Measurements from ENCODE around the gene CCL18.
"Not testable (repeated sequence)": the region's sequence is repeated elsewhere in the genome, so short reads cannot be mapped to it uniquely, and the experiment has no call there.

CCL18 gene

DNA sequence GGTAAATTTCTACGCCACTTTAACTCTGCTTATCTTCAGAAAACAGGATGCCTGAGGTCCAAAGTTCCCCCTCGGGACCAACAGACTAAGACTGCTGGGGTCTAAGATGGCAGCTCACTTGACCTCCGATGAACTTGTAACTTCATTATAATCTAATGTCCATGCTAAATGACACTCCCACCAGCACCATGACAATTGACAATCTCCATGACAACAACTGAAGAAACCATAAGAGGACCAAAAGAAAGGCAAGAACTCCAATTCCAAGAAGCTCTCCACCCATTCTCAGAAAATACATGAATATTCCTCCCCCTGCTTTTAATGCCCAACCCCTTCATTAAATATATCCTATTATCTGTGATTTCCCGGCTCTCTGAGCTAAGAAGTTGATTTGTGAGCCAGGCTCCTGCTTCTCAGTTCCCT lies 47.0 kb downstream of the CCL18 start:
- peaks cover 0 to 7% (median 6%) of the 10 kb centered on the region in 5 experiments for H3K9me3 ChIP-seq (ENCODE audit: control extremely low read depth in 1 of 5, control insufficient read depth in 4 of 5, insufficient read depth in 2 of 5, low read depth in 1 of 5, low read length in 4 of 5)
- no peak overlapping the region for H3K27ac ChIP-seq (ENCODE audit: insufficient read depth in 1 of 2, low read depth in 1 of 2, low read length in 2 of 2, poor library complexity in 1 of 2, severe bottlenecking in 2 of 2)
- no peaks in the 10 kb centered on the region for H3K36me3 ChIP-seq (ENCODE audit: control insufficient read depth in 4 of 4, insufficient read depth in 4 of 4, low read length in 3 of 4)
- peaks cover 0 to 4% (median 0%) of the 10 kb centered on the region in 5 experiments for H3K27me3 ChIP-seq (replicated peaks in 2 of 5; ENCODE audit: control insufficient read depth in 4 of 5, insufficient read depth in 5 of 5, low read length in 4 of 5)
- peaks cover 0 to 3% (median 0%) of the 10 kb centered on the region in 4 experiments for H3K4me1 ChIP-seq (ENCODE audit: control extremely low read depth in 1 of 4, control insufficient read depth in 4 of 4, insufficient read depth in 4 of 4, low read length in 3 of 4)
- peak in 2 of 3 donors; percentile 38 to 53 for DNase-seq
- POLR2A ChIA-PET = interaction anchor here (1.1 kb wide), 1 partner anchor 76 kb away, joined by 3 read pairs; no protein-coding TSS in a partner anchor
- 89% methylated on average over 3 of the region's 4 CpGs for WGBS (ENCODE audit: insufficient coverage)
- no peak overlapping the region for H3K4me3 ChIP-seq (ENCODE audit: control insufficient read depth in 1 of 7, extremely low read depth in 1 of 7, insufficient read depth in 4 of 7, low read depth in 2 of 7, low read length in 6 of 7)
- CTCF ChIA-PET = interaction anchor here (1.4 to 3.5 kb wide), 5 partner anchors 18 to 74 kb away, joined by 3 to 25 read pairs (median 11); no protein-coding TSS in a partner anchor

DNA sequence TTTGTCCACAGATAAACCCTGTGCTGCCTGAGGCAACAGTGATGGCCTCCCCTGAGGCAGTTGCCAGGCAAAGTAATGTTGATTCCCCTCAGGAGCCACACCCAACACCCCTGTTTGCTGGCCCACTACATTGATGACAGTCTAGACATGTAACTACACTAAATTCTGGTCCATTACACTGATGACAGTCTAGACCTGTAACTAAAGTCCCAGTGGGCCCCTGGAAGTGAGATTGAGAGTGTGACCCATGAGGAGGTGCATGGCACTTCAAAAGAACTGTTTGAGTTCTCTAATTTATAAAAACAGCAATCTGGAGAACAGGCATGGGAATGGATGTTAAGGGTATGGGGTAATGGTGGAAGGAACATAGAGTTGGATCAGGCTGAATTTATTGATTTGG lies 48.5 kb downstream of the CCL18 start:
- Histone ChIP-seq H3K27me3 (replicated peaks in 2 of 5; ENCODE audit: control insufficient read depth in 4 of 5, insufficient read depth in 5 of 5, low read length in 4 of 5) (no peaks in the 10 kb centered on the region), H3K4me3 (ENCODE audit: control insufficient read depth in 1 of 7, extremely low read depth in 1 of 7, insufficient read depth in 4 of 7, low read depth in 2 of 7, low read length in 6 of 7) (no peak overlapping the region), H3K27ac (ENCODE audit: insufficient read depth in 1 of 2, low read depth in 1 of 2, low read length in 2 of 2, poor library complexity in 1 of 2, severe bottlenecking in 2 of 2) (no peak overlapping the region), H3K9me3 (ENCODE audit: control extremely low read depth in 1 of 5, control insufficient read depth in 4 of 5, insufficient read depth in 2 of 5, low read depth in 1 of 5, low read length in 4 of 5) (peaks cover 0 to 7% (median 6%) of the 10 kb centered on the region in 5 experiments), H3K36me3 (ENCODE audit: control insufficient read depth in 4 of 4, insufficient read depth in 4 of 4, low read length in 3 of 4) (no peaks in the 10 kb centered on the region), H3K4me1 (ENCODE audit: control extremely low read depth in 1 of 4, control insufficient read depth in 4 of 4, insufficient read depth in 4 of 4, low read length in 3 of 4) (peaks cover 0 to 2% (median 0%) of the 10 kb centered on the region in 4 experiments)
- ChIA-PET CTCF (interaction anchor here (3.0 to 3.5 kb wide), 3 partner anchors 16 to 72 kb away, joined by 11 to 25 read pairs (median 13); no protein-coding TSS in a partner anchor), POLR2A (no interaction called here)
- no peak for DNase-seq

DNA sequence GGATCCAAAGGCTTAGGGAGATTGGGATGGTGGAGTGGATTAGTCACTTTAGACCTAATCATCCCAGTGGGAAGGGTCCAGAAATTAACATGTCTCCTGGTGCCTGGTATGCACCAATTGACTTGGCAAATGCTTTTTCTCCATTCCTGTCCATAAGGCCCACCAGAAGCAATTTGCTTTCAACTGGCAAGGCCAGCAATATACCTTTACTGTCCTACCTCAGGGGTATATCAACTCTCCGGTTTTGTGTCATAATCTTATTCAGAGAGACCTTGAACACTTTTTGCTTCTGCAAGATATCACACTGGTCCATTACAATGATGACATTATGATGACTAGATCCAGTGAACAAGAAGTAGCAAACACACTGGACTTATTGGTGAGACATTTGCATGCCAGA lies 49.1 kb downstream of the CCL18 start:
- CTCF ChIA-PET; H3K4me1 ChIP-seq (ENCODE audit: control extremely low read depth in 1 of 4, control insufficient read depth in 4 of 4, insufficient read depth in 4 of 4, low read length in 3 of 4); H3K4me3 ChIP-seq (ENCODE audit: control insufficient read depth in 1 of 7, extremely low read depth in 1 of 7, insufficient read depth in 4 of 7, low read depth in 2 of 7, low read length in 6 of 7); DNase-seq; H3K36me3 ChIP-seq (ENCODE audit: control insufficient read depth in 4 of 4, insufficient read depth in 4 of 4, low read length in 3 of 4); H3K27me3 ChIP-seq (replicated peaks in 2 of 5; ENCODE audit: control insufficient read depth in 4 of 5, insufficient read depth in 5 of 5, low read length in 4 of 5); POLR2A ChIA-PET; H3K9me3 ChIP-seq (ENCODE audit: control extremely low read depth in 1 of 5, control insufficient read depth in 4 of 5, insufficient read depth in 2 of 5, low read depth in 1 of 5, low read length in 4 of 5); H3K27ac ChIP-seq (ENCODE audit: insufficient read depth in 1 of 2, low read depth in 1 of 2, low read length in 2 of 2, poor library complexity in 1 of 2, severe bottlenecking in 2 of 2): not testable (repeated sequence)
- WGBS (ENCODE audit: insufficient coverage) = 100% methylated on average over 1 of the region's 1 CpG

DNA sequence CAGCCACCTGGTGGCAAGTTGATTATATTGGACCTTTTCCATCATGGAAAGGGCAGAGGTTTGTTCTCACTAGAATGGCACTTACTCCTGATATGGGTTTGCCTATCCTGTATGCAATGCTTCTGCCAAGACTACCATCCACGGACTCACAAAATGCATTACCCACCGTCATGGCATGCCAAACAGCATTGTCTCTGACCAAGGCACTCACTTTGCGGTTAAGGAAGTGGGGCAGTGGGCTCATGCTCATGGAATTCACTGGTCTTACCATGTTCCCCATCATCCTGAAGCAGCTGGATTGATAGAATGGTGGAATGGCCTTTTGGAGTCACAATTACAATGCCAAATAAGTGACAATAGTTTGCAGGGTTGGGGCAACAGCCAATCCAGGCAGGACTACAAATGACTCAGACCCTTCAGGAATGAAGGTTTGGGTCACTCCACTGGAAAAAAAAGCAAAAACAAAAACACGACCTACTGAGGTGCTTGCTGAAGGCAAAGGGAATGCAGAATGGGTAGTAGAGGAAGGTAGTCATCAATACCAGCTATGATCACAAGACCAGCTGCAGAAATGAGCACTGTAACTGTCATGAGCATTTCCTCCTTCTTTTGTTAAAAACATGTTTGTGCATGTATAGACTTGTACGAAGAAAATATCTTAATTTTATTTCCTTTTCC lies 51.0 kb downstream of the CCL18 start:
- DNase-seq; H3K4me1 ChIP-seq (ENCODE audit: control extremely low read depth in 1 of 4, control insufficient read depth in 4 of 4, insufficient read depth in 4 of 4, low read length in 3 of 4); H3K27me3 ChIP-seq (replicated peaks in 2 of 5; ENCODE audit: control insufficient read depth in 4 of 5, insufficient read depth in 5 of 5, low read length in 4 of 5); H3K27ac ChIP-seq (ENCODE audit: insufficient read depth in 1 of 2, low read depth in 1 of 2, low read length in 2 of 2, poor library complexity in 1 of 2, severe bottlenecking in 2 of 2); H3K36me3 ChIP-seq (ENCODE audit: control insufficient read depth in 4 of 4, insufficient read depth in 4 of 4, low read length in 3 of 4); H3K9me3 ChIP-seq (ENCODE audit: control extremely low read depth in 1 of 5, control insufficient read depth in 4 of 5, insufficient read depth in 2 of 5, low read depth in 1 of 5, low read length in 4 of 5); POLR2A ChIA-PET; H3K4me3 ChIP-seq (ENCODE audit: control insufficient read depth in 1 of 7, extremely low read depth in 1 of 7, insufficient read depth in 4 of 7, low read depth in 2 of 7, low read length in 6 of 7): not testable (repeated sequence)
- CTCF ChIA-PET = interaction anchor here (1.3 kb wide), 1 partner anchor 41 kb away, joined by 4 read pairs; no protein-coding TSS in a partner anchor
- WGBS (ENCODE audit: insufficient coverage) = 96% methylated on average over 3 of the region's 5 CpGs

DNA sequence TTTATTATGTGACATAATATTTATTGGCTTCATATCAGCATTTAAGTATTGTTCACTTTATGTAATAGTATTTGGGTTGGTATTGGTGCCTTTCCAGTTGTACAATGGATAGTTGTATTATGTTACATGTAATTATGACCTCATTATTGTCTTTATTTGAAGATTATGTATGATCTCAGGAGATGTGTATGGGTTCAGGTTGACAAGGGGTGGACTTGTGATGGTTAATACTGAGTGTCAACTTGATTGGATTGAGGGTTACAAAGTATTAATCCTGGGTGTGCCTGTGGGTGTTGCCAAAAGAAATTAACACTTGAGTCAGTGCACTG lies 51.5 kb downstream of the CCL18 start:
- H3K4me1 ChIP-seq (ENCODE audit: control extremely low read depth in 1 of 4, control insufficient read depth in 4 of 4, insufficient read depth in 4 of 4, low read length in 3 of 4); H3K4me3 ChIP-seq (ENCODE audit: control insufficient read depth in 1 of 7, extremely low read depth in 1 of 7, insufficient read depth in 4 of 7, low read depth in 2 of 7, low read length in 6 of 7); DNase-seq; H3K9me3 ChIP-seq (ENCODE audit: control extremely low read depth in 1 of 5, control insufficient read depth in 4 of 5, insufficient read depth in 2 of 5, low read depth in 1 of 5, low read length in 4 of 5); H3K27ac ChIP-seq (ENCODE audit: insufficient read depth in 1 of 2, low read depth in 1 of 2, low read length in 2 of 2, poor library complexity in 1 of 2, severe bottlenecking in 2 of 2); POLR2A ChIA-PET; H3K27me3 ChIP-seq (replicated peaks in 2 of 5; ENCODE audit: control insufficient read depth in 4 of 5, insufficient read depth in 5 of 5, low read length in 4 of 5); H3K36me3 ChIP-seq (ENCODE audit: control insufficient read depth in 4 of 4, insufficient read depth in 4 of 4, low read length in 3 of 4): not testable (repeated sequence)
- CTCF ChIA-PET = interaction anchor here (1.3 to 1.7 kb wide), 2 partner anchors 16 to 42 kb away, joined by 4 to 6 read pairs; no protein-coding TSS in a partner anchor

DNA sequence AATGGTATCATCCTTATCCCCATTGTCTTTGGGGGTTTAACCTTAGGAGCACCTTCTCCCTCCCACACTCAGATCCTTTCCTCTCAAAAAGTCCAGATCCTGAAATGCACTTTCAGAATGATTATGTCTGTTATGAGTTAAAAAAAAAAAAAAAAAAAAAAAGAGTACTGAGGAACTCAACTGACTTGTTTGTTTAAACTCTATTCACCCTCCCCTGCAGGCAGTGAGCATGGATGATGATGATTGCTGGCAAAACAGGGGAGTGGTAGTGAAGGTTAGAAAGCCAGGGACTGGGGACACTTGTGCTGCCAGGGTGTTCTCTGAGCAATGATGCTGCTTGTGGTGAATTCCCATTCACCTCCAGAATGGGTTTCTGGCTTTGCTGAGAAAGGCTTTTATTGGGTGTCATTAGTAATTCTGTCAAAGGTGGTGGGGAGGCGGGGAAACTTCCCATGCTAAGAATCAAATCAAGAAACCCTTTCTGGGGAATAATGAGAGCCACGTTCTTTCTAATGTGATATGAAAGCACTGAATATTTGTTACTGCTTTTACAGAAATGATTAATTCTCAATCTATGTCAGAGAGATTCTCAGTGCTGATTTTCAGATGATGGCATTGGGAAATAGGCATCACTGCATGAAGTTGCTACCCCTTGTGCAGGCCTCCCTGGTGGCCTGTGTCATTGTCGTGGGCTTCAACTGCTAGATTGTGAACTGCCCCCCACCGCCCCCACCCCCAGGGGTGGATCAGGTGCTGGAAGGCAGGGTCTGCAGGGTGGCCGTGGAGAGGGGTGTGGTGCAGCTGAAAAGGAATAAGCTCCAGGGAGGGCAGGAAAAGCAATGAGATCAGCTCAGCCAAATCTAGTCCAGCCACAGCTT lies 53.7 kb downstream of the CCL18 start:
- no peak for DNase-seq
- H3K36me3 ChIP-seq (ENCODE audit: control insufficient read depth in 4 of 4, insufficient read depth in 4 of 4, low read length in 3 of 4) = no peaks in the 10 kb centered on the region
- no peaks in the 10 kb centered on the region for H3K4me1 ChIP-seq (ENCODE audit: control extremely low read depth in 1 of 4, control insufficient read depth in 4 of 4, insufficient read depth in 4 of 4, low read length in 3 of 4)
- H3K9me3 ChIP-seq (ENCODE audit: control extremely low read depth in 1 of 5, control insufficient read depth in 4 of 5, insufficient read depth in 2 of 5, low read depth in 1 of 5, low read length in 4 of 5) = peaks cover 0 to 1% (median 0%) of the 10 kb centered on the region in 5 experiments
- no peak overlapping the region for H3K27ac ChIP-seq (ENCODE audit: insufficient read depth in 1 of 2, low read depth in 1 of 2, low read length in 2 of 2, poor library complexity in 1 of 2, severe bottlenecking in 2 of 2)
- H3K4me3 ChIP-seq (ENCODE audit: control insufficient read depth in 1 of 7, extremely low read depth in 1 of 7, insufficient read depth in 4 of 7, low read depth in 2 of 7, low read length in 6 of 7) = no peak overlapping the region
- H3K27me3 ChIP-seq (replicated peaks in 2 of 5; ENCODE audit: control insufficient read depth in 4 of 5, insufficient read depth in 5 of 5, low read length in 4 of 5) = no peaks in the 10 kb centered on the region
- CTCF ChIA-PET = interaction anchor here (1.4 to 4.4 kb wide), 5 partner anchors 11 to 33 kb away, joined by 5 to 23 read pairs (median 12); no protein-coding TSS in a partner anchor
- 100% methylated on average over 1 of the region's 5 CpGs for WGBS (ENCODE audit: insufficient coverage)
- POLR2A ChIA-PET = no interaction called here

Data from common myeloid progenitor, CD34-positive (primary cell).